NCI-H82 treated with DMSO at 0.1 percent for 48 hours (cell line): ENCODE data around the gene ABCA13.
A peak's percentile ranks its signal among the peaks of the same experiment; 100 is the strongest.

Source experiments
- DNase-seq: peaks from one replicate; lab custom pipeline; 2025; ENCODE audit not compliant: unreplicated experiment; lab: John Stamatoyannopoulos, UW

The ABCA13 gene

DNA sequence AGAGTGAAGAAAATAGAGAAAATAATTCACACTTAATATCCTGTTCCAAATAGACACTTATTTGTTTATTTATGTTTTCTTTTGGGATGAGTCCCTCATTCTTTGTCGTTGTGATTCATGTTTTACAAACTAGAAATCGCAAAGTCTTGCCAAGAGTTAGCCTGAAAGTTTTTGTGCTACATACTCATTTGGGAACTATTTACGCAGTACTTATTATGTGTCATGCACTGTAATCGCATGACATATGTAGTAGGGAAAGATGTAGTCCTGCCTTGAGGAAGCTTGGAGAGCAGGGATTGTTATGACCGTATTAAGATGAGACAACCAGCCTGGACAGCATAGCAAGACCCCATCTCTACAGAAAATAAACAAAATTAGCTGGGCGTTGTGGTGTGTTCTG, 189.3 kb downstream of the ABCA13 start:
- no peak for DNase-seq

GRCh38 chr7:48363174-48363573, 191.9 kb downstream of the ABCA13 start:
- DNase-seq: no peak

DNA sequence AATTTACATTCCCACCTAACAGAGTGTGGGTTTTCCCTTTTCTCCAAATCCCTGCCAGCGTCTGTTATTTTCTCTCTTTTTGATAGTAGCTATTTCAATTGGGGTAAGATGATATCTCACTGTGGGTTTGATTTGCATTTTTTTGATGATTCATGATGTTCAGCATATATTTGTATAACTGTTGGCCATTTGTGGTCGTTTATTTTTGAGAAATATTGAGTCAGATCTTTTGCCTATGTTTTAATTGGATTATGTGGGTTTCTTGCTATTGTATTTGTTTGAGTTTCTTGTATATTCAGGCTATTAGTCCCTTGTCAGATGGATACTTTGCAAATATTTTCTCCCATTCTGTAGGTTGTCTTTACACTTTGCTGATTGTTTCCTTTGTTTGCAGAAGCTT, 193.8 kb downstream of the ABCA13 start:
- DNase-seq: no peak

- DNase-seq: no peak
These were observed 194.8 kb downstream of the ABCA13 start for GRCh38 chr7:48366096-48366495.

DNA sequence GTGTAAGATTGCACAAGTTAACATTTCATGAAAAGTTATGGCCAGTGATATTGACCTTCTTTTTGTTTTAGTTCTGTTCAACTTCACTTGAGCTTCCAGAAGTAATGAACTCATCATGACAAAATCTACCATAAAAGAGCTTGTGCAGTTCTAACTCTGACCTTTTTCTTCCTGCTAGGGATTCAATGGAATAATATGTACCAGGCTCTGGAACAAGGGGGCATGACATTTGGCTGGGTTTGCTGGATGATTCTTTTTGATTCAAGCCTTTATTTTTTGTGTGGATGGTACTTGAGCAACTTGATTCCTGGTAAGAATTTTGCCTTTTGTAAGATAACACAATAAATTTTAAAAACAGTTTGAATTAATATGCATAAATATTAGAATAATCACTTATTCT, 205.0 kb downstream of the ABCA13 start:
- no peak for DNase-seq

GRCh38 chr7:48380921-48381320, 209.7 kb downstream of the ABCA13 start:
- DNase-seq: no peak

DNA sequence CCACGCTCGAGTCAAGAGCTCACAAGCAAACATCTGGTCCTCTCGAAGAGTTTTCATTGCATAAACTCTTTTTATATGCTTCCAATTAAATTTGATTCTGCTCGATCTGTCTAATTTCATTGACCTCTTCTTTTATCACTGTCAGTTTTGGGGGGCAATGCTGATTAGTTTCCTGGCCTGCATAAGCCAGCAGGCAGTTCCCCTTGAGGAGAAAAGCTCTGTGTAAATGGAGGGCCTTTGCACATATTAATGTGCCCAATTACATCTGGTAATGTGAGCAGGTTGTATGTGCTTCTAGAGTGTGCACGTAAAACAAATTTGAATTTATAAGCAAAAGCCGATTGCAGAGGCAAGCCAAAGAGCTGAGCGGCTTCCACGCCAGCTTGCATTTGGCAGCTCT, 210.3 kb downstream of the ABCA13 start:
- no peak for DNase-seq

- DNase-seq: no peak
These were observed 213.0 kb downstream of the ABCA13 start for GRCh38 chr7:48384180-48384752.

DNA sequence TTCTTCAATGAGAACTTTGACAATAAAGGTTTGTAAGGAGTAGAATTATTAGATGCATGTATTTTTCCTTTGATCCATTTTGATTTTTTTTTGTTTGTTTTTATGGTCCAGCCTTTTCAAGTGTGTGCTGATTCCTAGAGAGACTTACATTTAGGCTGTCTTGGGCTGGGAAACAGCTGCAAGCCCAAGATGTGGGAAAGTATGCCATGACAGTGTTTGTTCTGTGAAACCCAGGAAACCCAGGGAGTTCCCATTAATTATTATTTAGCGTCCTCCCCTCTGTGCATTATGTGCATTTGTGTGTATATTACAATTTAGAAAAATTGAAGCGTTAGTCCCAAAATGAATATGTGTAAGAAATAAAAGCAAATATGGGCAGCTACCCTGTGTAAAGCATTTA, 216.7 kb downstream of the ABCA13 start:
- no peak for DNase-seq

DNA sequence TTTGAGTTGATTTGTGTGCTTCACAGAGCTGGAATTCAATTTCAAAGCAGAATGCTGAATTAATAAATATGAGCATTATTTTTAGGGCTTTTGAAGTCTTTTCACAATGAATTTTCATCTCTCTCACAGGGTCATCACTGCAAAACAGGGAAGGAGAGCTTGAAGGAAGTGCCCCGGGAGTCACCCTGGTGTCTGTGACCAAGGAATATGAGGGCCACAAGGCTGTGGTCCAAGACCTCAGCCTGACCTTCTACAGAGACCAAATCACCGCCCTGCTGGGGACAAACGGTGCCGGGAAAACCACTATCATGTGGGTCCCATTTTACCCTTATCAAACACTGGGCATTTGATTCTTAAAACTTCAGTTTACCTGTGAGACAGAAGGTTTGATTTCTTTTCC, 217.7 kb downstream of the ABCA13 start:
- no peak for DNase-seq

DNA sequence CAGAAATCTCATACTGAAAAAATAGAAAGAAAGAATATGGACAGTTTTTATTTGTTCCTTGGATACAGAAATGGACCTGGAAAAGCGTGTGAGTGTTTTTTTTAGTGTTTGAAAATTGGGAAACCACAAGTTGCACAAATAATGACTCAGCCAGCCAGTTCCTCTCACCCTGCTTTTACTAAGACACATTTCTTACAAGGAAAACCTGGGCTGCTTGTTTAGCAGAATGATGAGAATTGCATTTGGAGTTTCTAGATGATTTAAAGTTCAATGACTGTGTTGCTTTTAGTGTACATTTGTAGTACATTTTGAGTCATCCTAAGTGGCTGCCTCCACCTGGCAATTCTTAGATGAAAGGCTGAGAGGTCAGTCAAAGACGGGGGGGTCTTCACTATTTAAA, 218.7 kb downstream of the ABCA13 start:
- DNase-seq: no peak

DNA sequence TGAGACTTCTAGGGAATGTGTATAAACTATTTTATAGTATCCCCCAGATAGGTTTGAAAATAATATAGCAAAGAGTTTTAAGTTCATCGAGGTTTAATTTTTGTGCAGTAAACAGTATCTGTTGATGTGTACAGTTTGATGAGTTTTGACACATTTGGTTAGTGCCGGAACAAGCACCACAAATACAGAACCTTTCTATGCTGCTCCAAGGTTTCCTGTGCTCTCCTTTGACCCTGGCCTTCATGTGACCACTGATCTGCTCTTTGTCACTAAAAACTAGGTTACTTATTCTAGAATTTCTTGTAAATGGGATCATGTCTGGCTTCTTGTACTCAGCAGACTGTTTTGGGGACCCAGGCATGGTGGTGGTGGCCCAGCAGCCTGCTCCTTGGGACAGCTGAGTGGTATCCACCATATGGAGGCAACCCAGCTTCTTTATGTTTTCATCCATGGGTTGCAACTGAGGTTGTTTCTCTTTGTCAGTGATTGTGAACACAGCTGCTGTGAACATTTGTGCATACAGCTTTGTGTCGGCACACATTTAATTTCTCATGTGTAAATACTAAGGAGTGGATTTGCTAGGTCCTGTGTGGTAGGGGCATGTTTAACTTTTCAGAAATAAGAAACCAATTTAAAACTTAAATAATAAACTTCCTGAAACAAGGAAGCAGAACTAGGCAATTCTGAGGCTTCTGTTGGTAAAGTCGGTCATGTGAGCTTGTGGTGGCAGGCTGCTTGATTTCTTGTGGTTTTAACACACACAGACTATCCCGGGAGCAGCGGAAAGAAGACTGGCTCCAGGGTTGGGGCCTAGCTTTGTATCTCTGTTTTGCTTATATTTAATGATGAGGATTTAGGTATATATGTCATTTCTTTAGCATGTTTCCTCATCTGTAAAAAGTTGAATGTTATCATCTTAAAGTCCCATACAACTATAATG, 219.4 kb downstream of the ABCA13 start:
- DNase-seq: no peak

DNA sequence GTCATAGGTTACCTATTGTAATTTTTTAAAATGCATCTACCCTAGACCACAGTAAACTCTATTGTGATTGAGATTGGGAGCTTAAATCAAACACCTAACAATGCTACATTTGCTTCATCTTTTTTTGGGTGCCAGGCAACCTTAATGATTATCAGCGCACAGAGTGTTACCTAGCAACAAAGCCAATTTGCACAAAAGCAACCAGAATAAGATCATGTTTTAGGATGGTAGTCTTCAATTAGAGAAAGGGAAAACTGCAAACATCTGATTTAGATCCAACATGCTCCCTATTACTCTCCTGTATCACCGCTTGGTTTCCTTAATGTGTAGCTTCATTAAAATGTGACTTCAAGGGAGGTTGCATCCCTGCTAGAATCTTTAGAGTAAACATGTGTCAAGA, 226.9 kb downstream of the ABCA13 start:
- DNase-seq: no peak

- no peak for DNase-seq
These were observed 231.5 kb downstream of the ABCA13 start for GRCh38 chr7:48402721-48403120.

- no peak for DNase-seq
These were observed 237.5 kb downstream of the ABCA13 start for GRCh38 chr7:48408731-48409130.

DNA sequence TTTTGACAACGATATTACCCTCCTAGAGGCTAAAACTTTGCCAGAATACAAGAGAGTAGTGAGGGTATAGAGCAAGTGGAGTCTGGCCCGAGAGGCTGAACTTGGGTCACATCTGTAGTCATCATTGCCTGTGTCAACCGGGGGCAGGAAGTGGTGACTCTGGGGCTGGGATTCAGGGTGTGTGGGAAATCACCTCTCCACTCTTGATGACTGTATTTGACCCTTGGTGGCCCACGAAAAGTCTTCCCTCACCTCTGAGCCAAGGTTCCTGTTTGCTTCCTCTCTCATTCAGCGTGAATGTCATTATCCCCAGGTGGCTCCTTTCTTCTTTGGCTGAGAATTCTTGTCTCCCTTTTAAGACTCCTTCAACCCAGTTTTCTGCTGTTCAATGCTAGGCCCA, 240.4 kb downstream of the ABCA13 start:
- DNase-seq: no peak

GRCh38 chr7:48414011-48414732, 242.9 kb downstream of the ABCA13 start:
- no peak for DNase-seq

GRCh38 chr7:48416327-48416908, 245.2 kb downstream of the ABCA13 start:
- DNase-seq: no peak

DNA sequence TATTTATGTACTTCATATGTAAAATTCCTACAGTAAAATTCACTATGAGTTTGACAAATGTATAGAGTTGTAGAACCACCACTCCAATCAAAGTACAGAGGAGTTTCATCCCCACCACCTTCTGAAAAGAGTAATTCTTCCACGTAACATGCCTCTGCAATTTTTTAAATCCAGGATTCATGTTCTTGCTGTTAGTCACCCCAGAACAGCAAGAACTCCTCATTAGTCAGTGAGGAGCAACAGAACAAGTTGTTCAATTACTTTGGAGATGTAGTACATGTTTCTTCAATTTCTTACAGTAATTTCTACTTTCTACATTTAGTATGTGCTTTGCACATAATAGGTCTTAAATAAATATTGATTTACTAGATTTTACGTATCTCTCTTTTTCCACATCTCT, 248.1 kb downstream of the ABCA13 start:
- no peak for DNase-seq

GRCh38 chr7:48420206-48420605, 248.9 kb downstream of the ABCA13 start:
- no peak for DNase-seq

- DNase-seq: no peak
These were observed 250.1 kb downstream of the ABCA13 start for GRCh38 chr7:48421357-48421756.

DNA sequence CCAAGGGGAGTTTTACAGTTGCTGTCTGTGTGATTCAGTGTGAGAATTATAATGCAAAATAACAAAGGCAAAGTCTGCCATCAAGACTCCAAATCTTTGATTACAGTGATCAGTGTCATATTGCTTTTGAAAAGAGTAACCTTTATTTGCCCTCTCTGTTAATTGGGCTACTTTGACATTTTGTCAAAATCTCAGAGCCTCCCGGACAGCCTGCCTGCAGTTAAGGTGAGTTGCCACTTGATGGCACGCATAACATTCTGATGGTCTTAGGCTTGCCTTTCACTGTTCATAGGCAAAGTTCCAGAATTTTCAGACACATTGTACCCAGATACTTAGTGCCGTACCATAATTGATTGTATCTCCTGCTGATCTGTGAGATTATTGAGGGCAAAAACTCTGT, 253.5 kb downstream of the ABCA13 start:
- DNase-seq: peak; percentile 2
